Measurements from ENCODE around the gene TMEM191C. TPM values are rescaled to one million over a fixed set of nuclear protein-coding genes. Genes with fewer than 3 reads are reported as not detected.

TMEM191C gene
- total RNA-seq, 2 donors from 2014 or later = 4.0 to 4.4 TPM

Other genes with a start within 250 kb of the TMEM191C start
- under 1 TPM; 0.55 to 0.57 TPM for gene RIMBP3B, start 83.6 kb upstream of the TMEM191C start, total RNA-seq
- 10 to 100 TPM; 38.5 to 45.6 TPM for gene HIC2, start 50.0 kb upstream of the TMEM191C start, total RNA-seq
- under 1 TPM; 0.53 to 0.75 TPM for gene RIMBP3C, start 84.1 kb downstream of the TMEM191C start, total RNA-seq
- 10 to 100 TPM; 74.6 to 79.4 TPM for gene UBE2L3, start 100.3 kb downstream of the TMEM191C start, total RNA-seq
- gene YDJC, start 162.6 kb downstream of the TMEM191C start, total RNA-seq = 10 to 100 TPM; 16.4 to 19.9 TPM
- gene CCDC116, start 165.4 kb downstream of the TMEM191C start, total RNA-seq = under 1 TPM; 0.46 to 0.84 TPM
- gene SDF2L1, start 174.9 kb downstream of the TMEM191C start, total RNA-seq = 10 to 100 TPM; 30.3 to 61.4 TPM
- 10 to 100 TPM; 39.9 to 41.2 TPM for gene PPIL2, start 198.6 kb downstream of the TMEM191C start, total RNA-seq